ENCODE measurements around the gene TMEM14A.
"Not testable (repeated sequence)": the region's sequence is repeated elsewhere in the genome, so short reads cannot be mapped to it uniquely, and the experiment has no call there.

TMEM14A gene

DNA sequence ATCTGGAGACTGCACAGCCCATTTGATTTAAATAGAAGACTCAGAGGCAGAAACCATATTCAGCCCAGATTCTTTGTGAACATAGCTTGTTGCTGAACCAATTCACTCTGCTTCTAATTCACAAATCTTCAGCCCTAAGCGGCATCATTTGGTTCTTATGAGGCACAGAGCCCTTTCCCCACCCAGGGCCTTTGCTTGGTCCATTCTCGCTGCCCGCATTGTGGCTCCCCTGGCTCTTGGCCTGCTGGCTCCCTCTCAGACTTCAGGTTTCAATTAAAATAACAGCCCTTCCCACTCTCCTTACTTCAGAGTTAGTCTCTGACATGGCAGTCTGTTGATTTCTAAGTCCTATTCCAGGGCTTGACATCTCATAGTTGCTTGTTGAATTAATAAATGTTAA, 9.4 kb upstream of the TMEM14A start:
- DNase-seq, result no peak

- no peak for DNase-seq
Observed at GRCh38 chr6:52662031-52662430, 8.9 kb upstream of the TMEM14A start.

DNA sequence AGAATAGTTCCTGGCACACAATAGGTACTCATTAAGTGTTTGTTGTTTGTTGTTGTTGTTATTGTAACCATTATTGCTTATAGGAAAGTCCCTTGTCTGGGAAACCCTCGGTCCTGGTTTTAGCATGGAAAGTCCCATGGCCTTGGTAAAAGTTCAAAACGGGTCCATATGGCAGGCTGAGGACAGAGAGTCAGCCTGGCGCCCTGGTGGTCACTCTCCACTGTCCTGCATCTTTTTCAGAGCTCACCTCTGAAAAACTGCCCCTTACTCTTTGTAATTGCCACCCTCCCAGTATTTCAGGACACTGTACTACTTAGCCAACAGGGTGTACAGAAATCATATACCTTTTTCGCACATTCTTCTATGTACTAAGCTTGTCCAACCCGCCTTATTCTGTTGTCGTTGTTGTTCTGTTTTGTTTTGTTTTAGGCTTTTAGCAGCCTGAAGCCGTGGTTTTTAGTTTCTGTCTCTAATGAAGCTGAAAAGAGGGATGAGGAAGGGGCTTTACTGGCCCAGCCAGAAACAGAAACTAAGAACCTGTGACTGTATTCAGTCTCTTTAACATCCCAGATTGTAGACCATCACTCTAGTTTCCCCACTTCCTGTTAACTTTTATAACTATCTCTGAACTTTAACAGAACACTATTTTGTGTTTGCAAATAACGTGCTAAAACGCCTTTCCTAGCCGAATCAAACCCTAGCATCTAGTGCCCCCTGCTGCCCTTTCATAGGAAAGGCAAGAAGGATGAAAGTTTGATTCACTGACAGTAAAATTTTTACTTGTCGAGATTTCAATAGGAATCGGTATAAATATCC, 7.6 kb upstream of the TMEM14A start:
- DNase-seq, result peak; percentile 50

DNA sequence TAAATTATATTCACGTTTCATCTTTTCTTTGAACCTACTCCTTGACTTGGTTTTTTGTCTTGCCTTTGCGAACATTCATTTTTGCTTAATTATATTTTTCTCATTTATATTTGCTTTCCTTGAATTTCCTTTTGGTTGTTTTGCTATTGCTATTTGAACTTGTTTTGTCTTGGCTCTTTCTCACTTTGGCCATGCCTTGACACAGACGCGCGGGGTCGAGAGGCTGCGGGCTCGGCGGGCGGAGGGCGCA, 7.1 kb upstream of the TMEM14A start:
- DNase-seq, result no peak

GRCh38 chr6:52664186-52664990, 6.5 kb upstream of the TMEM14A start:
- DNase-seq, result peak; percentile 23

DNA sequence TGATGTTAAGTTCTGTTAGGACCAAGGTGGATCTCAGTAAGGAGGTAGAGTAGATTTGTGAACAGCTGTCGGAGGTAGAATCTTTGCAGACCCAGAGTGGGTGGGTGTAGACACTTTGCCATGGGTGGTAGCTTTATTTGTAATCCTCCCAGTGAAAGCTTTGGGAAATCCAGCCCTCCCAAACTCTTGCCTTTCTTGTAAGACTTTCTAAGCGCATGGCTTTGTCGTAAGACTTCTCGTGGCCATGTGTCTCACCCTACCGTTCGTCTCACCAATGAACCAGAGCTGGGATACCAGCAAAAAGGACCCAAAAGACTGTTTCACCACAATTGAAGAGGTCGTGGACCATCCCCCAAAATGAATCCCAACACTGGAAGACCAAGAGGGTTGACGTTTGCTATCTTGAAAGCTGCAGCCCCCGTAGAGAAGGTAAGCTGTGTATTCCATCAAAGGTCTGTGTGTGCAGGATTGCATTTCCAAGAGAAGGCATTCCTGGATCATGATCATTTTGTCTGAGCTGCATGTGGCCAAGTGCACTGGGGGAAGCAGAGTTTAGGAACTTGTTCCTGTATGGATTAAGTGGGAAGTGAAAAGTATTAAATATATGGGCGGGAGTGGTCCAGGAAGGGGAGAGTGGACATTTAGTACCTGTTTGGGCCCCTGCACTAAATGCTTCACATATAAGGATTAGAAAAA, 5.8 kb upstream of the TMEM14A start:
- DNase-seq, result no peak

GRCh38 chr6:52666071-52666470, 4.8 kb upstream of the TMEM14A start:
- DNase-seq, result no peak

DNA sequence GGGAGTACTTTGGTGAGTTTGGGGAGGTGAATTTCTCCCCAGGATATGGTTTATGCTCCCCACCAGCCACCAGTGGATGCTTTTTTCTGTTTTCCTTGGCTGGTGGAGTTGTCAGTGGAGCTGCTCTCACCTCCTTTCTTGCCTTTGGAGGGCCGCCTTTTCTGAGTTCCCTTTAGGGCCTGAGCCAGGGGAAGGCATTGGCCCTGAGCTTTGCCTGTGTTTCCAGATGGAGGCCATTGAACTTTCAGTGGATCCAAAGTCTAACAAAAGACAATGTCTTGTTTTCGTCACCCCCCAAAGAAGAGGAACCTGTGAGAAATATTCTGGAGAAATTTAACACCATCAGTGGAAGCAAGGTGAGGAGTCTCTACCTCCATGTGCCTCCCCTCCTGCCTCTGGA, 4.4 kb upstream of the TMEM14A start:
- DNase-seq, result no peak

DNA sequence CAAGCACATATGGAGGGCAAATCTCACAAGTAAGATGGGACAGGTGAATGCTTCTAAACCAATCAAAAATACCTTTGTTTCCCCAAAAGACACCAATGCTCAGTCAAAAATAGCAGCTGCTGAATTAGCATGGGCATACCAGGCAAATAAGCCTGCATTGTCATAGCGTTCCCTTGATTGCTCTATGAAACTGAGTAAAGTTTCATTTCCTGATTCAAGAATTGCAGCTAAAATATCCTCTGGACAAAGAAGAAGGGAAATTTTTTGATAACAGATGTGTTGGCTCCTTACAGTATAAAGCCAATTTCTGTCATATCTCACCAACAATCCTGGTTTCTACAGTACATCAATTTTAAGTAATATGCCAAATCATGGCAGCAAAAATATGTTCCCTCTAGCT, 3.3 kb upstream of the TMEM14A start:
- DNase-seq, result no peak

GRCh38 chr6:52671676-52672075, 763 bp downstream of the TMEM14A start:
- no peak for DNase-seq

- DNase-seq, result no peak
Observed at GRCh38 chr6:52672412-52673025, 1.6 kb downstream of the TMEM14A start.

- no peak for DNase-seq
Observed at GRCh38 chr6:52674666-52675065, 3.8 kb downstream of the TMEM14A start.

DNA sequence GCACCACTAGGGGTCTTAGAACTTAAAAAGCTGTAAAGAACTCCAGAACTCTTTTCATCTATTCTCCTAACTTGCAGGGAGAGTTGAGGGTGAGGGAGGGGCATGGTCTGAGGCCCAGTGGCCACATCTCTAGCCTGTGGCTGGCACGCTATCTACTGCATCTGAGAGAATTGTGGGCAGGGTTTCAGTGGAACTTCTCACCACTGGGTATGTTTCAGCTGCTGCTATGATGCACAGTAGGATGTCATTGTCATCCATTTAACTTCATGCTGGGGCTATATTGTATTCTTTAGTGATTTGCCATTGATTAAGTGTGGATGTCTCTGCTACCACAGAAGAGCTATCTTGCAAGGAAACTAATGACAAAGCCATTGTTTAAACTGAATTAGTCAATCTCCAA, 4.5 kb downstream of the TMEM14A start:
- no peak for DNase-seq

DNA sequence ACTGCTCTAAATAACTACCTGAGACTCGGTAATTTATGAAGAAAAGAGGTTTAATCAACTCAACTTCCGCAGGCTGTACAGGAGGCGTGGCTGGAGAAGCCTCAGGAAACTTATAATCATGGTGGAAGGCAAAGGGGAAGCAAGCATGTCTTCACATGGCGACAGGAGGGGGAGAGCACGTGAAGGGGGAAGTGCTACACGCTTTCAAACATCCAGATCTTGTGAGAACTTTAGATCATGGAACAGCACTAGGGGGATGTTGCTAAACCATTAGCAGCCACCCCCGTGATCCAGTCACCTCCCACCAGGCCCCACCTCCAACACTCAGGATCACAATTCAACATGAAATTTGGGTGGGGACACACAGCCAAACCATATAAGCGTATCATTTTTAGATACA, 5.7 kb downstream of the TMEM14A start:
- not testable (repeated sequence) for DNase-seq

- no peak for DNase-seq
Observed at GRCh38 chr6:52681416-52681815, 10.5 kb downstream of the TMEM14A start.

- DNase-seq, result no peak
Observed at GRCh38 chr6:52686878-52687699, 16.2 kb downstream of the TMEM14A start.

GRCh38 chr6:52689857-52690256, 18.9 kb downstream of the TMEM14A start:
- DNase-seq, result no peak

DNA sequence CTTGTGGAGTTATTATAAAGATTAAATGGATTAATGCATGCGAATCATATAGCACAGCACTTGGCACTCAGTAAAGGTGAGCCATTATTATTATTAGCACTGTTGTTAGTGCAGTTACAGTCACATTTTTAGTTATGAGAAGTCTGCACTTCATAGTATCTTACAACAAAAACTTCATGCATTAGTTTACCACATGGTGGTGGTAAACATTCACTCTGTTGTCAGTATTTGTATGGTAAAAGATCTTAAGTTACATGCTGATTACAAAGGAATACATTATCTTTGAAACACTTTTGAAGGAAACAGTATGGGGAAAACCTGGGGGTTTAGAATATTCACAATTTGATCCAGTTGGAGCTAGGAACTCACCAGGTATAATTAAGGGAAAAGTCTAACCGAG, 20.8 kb downstream of the TMEM14A start:
- no peak for DNase-seq

- DNase-seq, result no peak
Observed at GRCh38 chr6:52693773-52694172, 22.9 kb downstream of the TMEM14A start.

GRCh38 chr6:52694404-52694803, 23.5 kb downstream of the TMEM14A start:
- no peak for DNase-seq

GRCh38 chr6:52696418-52696817, 25.5 kb downstream of the TMEM14A start:
- no peak for DNase-seq

DNA sequence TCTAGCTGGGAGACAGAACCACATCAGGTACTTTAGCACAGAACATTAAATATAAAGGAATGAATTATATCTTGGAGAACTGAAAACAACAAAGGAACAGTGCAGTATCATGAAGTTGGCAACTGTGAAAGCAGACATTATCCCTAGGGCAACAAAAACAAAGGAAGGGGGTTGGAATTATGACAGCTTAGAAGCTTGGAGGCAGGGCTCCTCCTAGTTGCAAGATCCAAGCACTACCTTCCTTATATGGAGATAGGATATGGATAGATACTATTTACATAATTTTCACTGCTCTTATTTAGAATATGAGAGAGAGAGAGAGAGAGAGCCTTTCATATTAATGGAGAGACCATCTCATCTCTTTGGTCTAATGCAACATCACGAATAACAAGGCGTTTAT, 27.0 kb downstream of the TMEM14A start:
- DNase-seq, result no peak

DNA sequence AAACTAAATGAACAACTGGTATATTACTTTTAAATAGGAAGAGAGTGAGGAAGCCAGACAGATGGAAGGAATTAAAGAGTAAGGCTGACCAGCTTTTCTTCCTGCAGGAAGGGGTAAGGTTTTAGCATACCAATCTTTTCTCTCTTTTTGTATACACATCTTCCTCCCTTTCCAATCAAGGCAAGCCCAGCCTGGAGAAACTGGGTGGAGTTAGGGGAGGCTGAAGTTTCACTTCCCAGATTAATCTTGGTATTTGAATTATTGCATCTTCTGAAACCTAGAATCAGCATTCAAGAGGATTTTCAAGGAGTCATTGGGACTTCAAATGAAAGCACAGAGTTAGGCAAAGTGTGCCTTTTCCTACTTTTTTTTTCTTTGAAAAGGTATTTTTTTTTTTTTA, 33.1 kb downstream of the TMEM14A start:
- DNase-seq, result no peak

Data from activated T-cell treated with anti-CD3 and anti-CD28 coated beads for 4 hours (primary cell).